Measurements from ENCODE around the gene SUPT20HL1.
A peak's percentile ranks its signal among the peaks of the same experiment; 100 is the strongest.
"Not testable (repeated sequence)": the region's sequence is repeated elsewhere in the genome, so short reads cannot be mapped to it uniquely, and the experiment has no call there.

Gene SUPT20HL1

GRCh38 chrX:24360272-24360671 lies at the start of gene SUPT20HL1:
TSS of gene SUPT20HL1 (plus strand) at chrX:24360639. CDS start at chrX:24362761, 2,122 bp downstream.
- DNase-seq (ENCODE audit: low read depth) = no peak

GRCh38 chrX:24310916-24311315 lies 49.5 kb upstream of the SUPT20HL1 start:
- not testable (repeated sequence) for DNase-seq (ENCODE audit: low read depth)

- DNase-seq (ENCODE audit: low read depth) = not testable (repeated sequence)
Measured at GRCh38 chrX:24311507-24312248, 48.8 kb upstream of the SUPT20HL1 start.

GRCh38 chrX:24312249-24312607 lies 48.2 kb upstream of the SUPT20HL1 start:
- DNase-seq (ENCODE audit: low read depth) = not testable (repeated sequence)

- DNase-seq (ENCODE audit: low read depth) = no peak
Measured at GRCh38 chrX:24314019-24314635, 46.3 kb upstream of the SUPT20HL1 start, which contains the start of gene SUPT20HL2. TSS of gene SUPT20HL2 (minus strand) at chrX:24314069. CDS start at chrX:24313315, 754 bp downstream.

- no peak for DNase-seq (ENCODE audit: low read depth)
Measured at GRCh38 chrX:24316111-24316510, 44.3 kb upstream of the SUPT20HL1 start.

GRCh38 chrX:24317567-24317966 lies 42.9 kb upstream of the SUPT20HL1 start:
- DNase-seq (ENCODE audit: low read depth) = no peak

GRCh38 chrX:24321741-24322395 lies 38.6 kb upstream of the SUPT20HL1 start:
- no peak for DNase-seq (ENCODE audit: low read depth)

- no peak for DNase-seq (ENCODE audit: low read depth)
Measured at GRCh38 chrX:24325231-24325630, 35.2 kb upstream of the SUPT20HL1 start.

GRCh38 chrX:24332878-24333277 lies 27.6 kb upstream of the SUPT20HL1 start:
- no peak for DNase-seq (ENCODE audit: low read depth)

GRCh38 chrX:24333371-24333770 lies 27.1 kb upstream of the SUPT20HL1 start:
- no peak for DNase-seq (ENCODE audit: low read depth)

GRCh38 chrX:24334461-24334860 lies 26.0 kb upstream of the SUPT20HL1 start:
- no peak for DNase-seq (ENCODE audit: low read depth)

GRCh38 chrX:24335871-24336270 lies 24.6 kb upstream of the SUPT20HL1 start:
- DNase-seq (ENCODE audit: low read depth) = no peak

GRCh38 chrX:24339911-24340310 lies 20.5 kb upstream of the SUPT20HL1 start:
- DNase-seq (ENCODE audit: low read depth) = peak; percentile 45

GRCh38 chrX:24340501-24340900 lies 19.9 kb upstream of the SUPT20HL1 start:
- DNase-seq (ENCODE audit: low read depth) = no peak

GRCh38 chrX:24341795-24342194 lies 18.6 kb upstream of the SUPT20HL1 start:
- DNase-seq (ENCODE audit: low read depth) = peak; percentile 90

GRCh38 chrX:24343719-24344118 lies 16.7 kb upstream of the SUPT20HL1 start:
- DNase-seq (ENCODE audit: low read depth) = no peak

GRCh38 chrX:24347881-24348280 lies 12.6 kb upstream of the SUPT20HL1 start:
- DNase-seq (ENCODE audit: low read depth) = no peak

GRCh38 chrX:24350217-24350616 lies 10.2 kb upstream of the SUPT20HL1 start:
- DNase-seq (ENCODE audit: low read depth) = no peak

- peak; percentile 41 for DNase-seq (ENCODE audit: low read depth)
Measured at GRCh38 chrX:24355095-24355494, 5.3 kb upstream of the SUPT20HL1 start.

GRCh38 chrX:24357106-24357505 lies 3.3 kb upstream of the SUPT20HL1 start:
- DNase-seq (ENCODE audit: low read depth) = peak; percentile 25

GRCh38 chrX:24362089-24362745 lies 1.8 kb downstream of the SUPT20HL1 start:
- not testable (repeated sequence) for DNase-seq (ENCODE audit: low read depth)
